Astrocyte of the cerebellum (primary cell): ENCODE data around the gene GALNT17.

Experiments
- DNase-seq: peaks from one replicate; pipeline ENCODE4 v3.0.0-alpha.2; 2011; ENCODE audit warnings: low read depth
- H3K4me3 ChIP-seq: 2 replicates; pipeline ENCODE4 v1.5.1; 2011; ENCODE audit warnings: mild to moderate bottlenecking, low read depth, low read length, moderate library complexity
- CTCF ChIP-seq: IDR thresholded peaks from 2 replicates; pipeline ENCODE4 v1.5.1; 2012; ENCODE audit warnings: low read length, low read depth, moderate library complexity, mild to moderate bottlenecking; ENCODE audit errors: missing control alignments
- in situ Hi-C: cut with HindIII; loops from 2 replicates; pipeline ENCODE4 v1.10.0; 2017; ENCODE audit warnings: low sequenced_read_pairs

GALNT17 gene

GRCh38 chr7:71495828-71496227 lies 363.9 kb downstream of the GALNT17 start:
- TF ChIP-seq CTCF = no peak
- in situ Hi-C loops = no loop called here

GRCh38 chr7:71497256-71497946 lies 365.5 kb downstream of the GALNT17 start:
- no peak for TF ChIP-seq CTCF
- no peak overlapping the region for H3K4me3 ChIP-seq
- DNase-seq = no peak
- in situ Hi-C loops = no loop called here

More at GRCh38 chr7:71495828-71496227, 363.9 kb downstream of the GALNT17 start:
- DNase-seq = no peak
- H3K4me3 ChIP-seq = no peak overlapping the region

- H3K4me3 ChIP-seq = no peak overlapping the region
- in situ Hi-C loops = no loop called here
These were observed 366.4 kb downstream of the GALNT17 start for GRCh38 chr7:71498381-71498780.

GRCh38 chr7:71504697-71505441 lies 372.9 kb downstream of the GALNT17 start:
- H3K4me3 ChIP-seq = no peak overlapping the region
- no peak for DNase-seq
- TF ChIP-seq CTCF = no peak
- in situ Hi-C loops = no loop called here

More at GRCh38 chr7:71498381-71498780, 366.4 kb downstream of the GALNT17 start:
- DNase-seq = no peak
- TF ChIP-seq CTCF = no peak

GRCh38 chr7:71506822-71507221 lies 374.9 kb downstream of the GALNT17 start:
- H3K4me3 ChIP-seq = no peak overlapping the region
- no peak for DNase-seq
- in situ Hi-C loops = no loop called here
- TF ChIP-seq CTCF = no peak

- in situ Hi-C loops = no loop called here
- no peak for TF ChIP-seq CTCF
- H3K4me3 ChIP-seq = no peak overlapping the region
- DNase-seq = no peak
These were observed 376.0 kb downstream of the GALNT17 start for GRCh38 chr7:71507680-71508602.
